ENCODE results near the gene MT4.

MT4 gene

GRCh38 chr16:56525236-56525635 lies 39.6 kb upstream of the MT4 start:
- H3K4me3 ChIP-seq (ENCODE audit: low read length) = no peak overlapping the region
- TF ChIP-seq CTCF (conservative IDR thresholded peaks at IDR 0.05; ENCODE audit: low read depth, low read length) = no peak

DNA sequence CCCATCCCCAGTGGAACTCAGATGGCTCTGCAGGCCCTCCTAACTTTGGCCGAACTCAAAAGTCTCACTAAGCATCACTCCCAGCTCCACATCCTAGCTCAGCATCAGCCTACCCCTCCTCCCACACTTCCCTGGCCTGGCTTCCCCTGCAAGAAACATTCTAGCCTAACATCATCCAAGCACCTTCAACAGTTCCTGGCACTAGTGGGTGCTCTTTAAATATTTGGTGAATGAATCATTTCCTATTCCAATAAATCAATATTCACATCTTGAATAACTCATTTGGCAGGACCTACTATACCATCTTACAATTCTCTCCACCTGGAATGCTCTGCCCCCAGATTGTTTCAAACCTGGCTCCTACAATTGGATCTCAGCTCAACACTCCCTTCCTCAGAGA lies 34.0 kb upstream of the MT4 start:
- TF ChIP-seq CTCF (conservative IDR thresholded peaks at IDR 0.05; ENCODE audit: low read depth, low read length) = no peak
- H3K4me3 ChIP-seq (ENCODE audit: low read length) = no peak overlapping the region
- DNase-seq (ENCODE audit: low read depth) = no peak

More at GRCh38 chr16:56525236-56525635, 39.6 kb upstream of the MT4 start:
- no peak for DNase-seq (ENCODE audit: low read depth)

DNA sequence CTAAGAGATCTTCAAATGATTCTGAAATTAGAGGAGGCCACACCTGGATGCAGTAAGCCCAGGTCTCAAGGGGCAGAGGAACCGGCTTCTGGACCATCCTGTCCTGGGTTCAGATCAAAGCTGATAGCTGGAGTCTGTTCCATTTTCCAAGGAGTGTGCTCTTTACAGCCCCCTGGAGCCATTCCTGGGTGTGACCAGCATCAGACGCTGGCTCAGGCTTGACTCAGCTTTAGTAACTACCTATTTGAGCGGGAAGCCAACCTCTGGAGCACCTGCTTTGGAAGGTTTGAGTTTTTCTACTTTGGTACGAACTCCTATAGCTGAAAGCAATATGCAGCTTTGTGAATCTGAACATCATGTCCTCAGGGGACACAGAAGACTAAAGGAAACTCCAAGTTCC lies 32.2 kb upstream of the MT4 start:
- DNase-seq (ENCODE audit: low read depth) = no peak
- no peak for TF ChIP-seq CTCF (conservative IDR thresholded peaks at IDR 0.05; ENCODE audit: low read depth, low read length)
- H3K4me3 ChIP-seq (ENCODE audit: low read length) = no peak overlapping the region

- DNase-seq (ENCODE audit: low read depth) = no peak
- no peak for TF ChIP-seq CTCF (conservative IDR thresholded peaks at IDR 0.05; ENCODE audit: low read depth, low read length)
Observed at GRCh38 chr16:56534847-56535383, 30.0 kb upstream of the MT4 start.

GRCh38 chr16:56538331-56538730 lies 26.5 kb upstream of the MT4 start:
- no peak overlapping the region for H3K4me3 ChIP-seq (ENCODE audit: low read length)
- no peak for DNase-seq (ENCODE audit: low read depth)
- no peak for TF ChIP-seq CTCF (conservative IDR thresholded peaks at IDR 0.05; ENCODE audit: low read depth, low read length)

More at GRCh38 chr16:56534847-56535383, 30.0 kb upstream of the MT4 start:
- no peak overlapping the region for H3K4me3 ChIP-seq (ENCODE audit: low read length)

DNA sequence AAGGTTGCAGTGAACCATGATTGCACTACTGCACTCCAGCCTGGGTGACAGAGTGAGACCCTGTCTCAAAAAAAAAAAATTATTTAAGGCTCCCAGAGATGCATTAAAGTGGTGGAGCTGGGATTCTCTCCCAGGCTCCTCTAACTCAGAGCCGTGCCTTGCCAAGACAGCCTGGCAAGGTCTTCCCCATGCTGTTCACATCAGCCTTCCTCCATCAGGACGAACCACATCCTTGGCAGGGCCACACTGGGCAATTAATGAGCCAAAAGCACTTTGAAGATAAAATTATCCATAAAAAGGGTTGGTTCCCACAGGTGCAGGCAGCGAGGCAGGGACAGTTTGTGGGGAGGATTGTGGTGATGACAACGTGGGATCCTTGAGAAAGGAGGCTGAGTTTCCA lies 25.2 kb upstream of the MT4 start:
- DNase-seq (ENCODE audit: low read depth) = no peak
- TF ChIP-seq CTCF (conservative IDR thresholded peaks at IDR 0.05; ENCODE audit: low read depth, low read length) = no peak
- H3K4me3 ChIP-seq (ENCODE audit: low read length) = no peak overlapping the region

- H3K4me3 ChIP-seq (ENCODE audit: low read length) = no peak overlapping the region
- TF ChIP-seq CTCF (conservative IDR thresholded peaks at IDR 0.05; ENCODE audit: low read depth, low read length) = no peak
Observed at GRCh38 chr16:56542039-56542438, 22.8 kb upstream of the MT4 start.

More at GRCh38 chr16:56542039-56542438, 22.8 kb upstream of the MT4 start:
- no peak for DNase-seq (ENCODE audit: low read depth)

Data from retinal pigment epithelial cell (primary cell).